Neuronal stem cell (in vitro differentiated cells): ENCODE results near the gene FBLN1.

Experiments used
- DNase-seq: peaks from one replicate; pipeline ENCODE4 v3.0.0-alpha.2; 2013; ENCODE audit warnings: low spot score
- H2AFZ ChIP-seq: one replicate; pipeline ENCODE4 v1.6.1; 2013; ENCODE audit warnings: mild to moderate bottlenecking, low read length, inconsistent platforms
- H2AK5ac ChIP-seq: 2 replicates; pipeline ENCODE4 v1.6.1; 2013; ENCODE audit warnings: low read depth, mild to moderate bottlenecking, inconsistent platforms, low read length, moderate library complexity, mixed read lengths
- H2BK120ac ChIP-seq: 2 replicates; pipeline ENCODE4 v1.6.1; 2013; ENCODE audit warnings: low read depth, mild to moderate bottlenecking, inconsistent platforms, low read length, moderate library complexity, mixed read lengths
- H2BK12ac ChIP-seq: one replicate; pipeline ENCODE4 v1.6.1; 2013; ENCODE audit warnings: low read length, inconsistent platforms
- H2BK15ac ChIP-seq: 2 replicates; pipeline ENCODE4 v1.6.1; 2013; ENCODE audit warnings: mild to moderate bottlenecking, low read length, inconsistent platforms, mixed read lengths
- H2BK5ac ChIP-seq: one replicate; pipeline ENCODE4 v1.6.1; 2013; ENCODE audit warnings: inconsistent platforms, mild to moderate bottlenecking, low read length, moderate library complexity
- H3K14ac ChIP-seq: one replicate; pipeline ENCODE4 v1.6.1; 2013; ENCODE audit warnings: low read length, inconsistent platforms
- H3K18ac ChIP-seq: 2 replicates; pipeline ENCODE4 v1.6.1; 2013; ENCODE audit warnings: low read length, inconsistent platforms
- H3K23ac ChIP-seq: 2 replicates; pipeline ENCODE4 v1.6.1; 2013; ENCODE audit warnings: low read depth, mild to moderate bottlenecking, mixed read lengths, low read length, inconsistent platforms; ENCODE audit not compliant: poor library complexity
- H3K27ac ChIP-seq: replicated peaks from 3 replicates; pipeline ENCODE4 v1.5.1; 2013; ENCODE audit warnings: low read length, inconsistent platforms
- H3K27me3 ChIP-seq, 3 experiments: 2 replicates each; pipeline ENCODE4 v1.6.1; 2013; ENCODE audit warnings: low read length in 3 of 3, mild to moderate bottlenecking in 2 of 3, inconsistent platforms in 1 of 3, low read depth in 1 of 3, mixed read lengths in 1 of 3, moderate library complexity in 1 of 3; ENCODE audit not compliant: control insufficient read depth in 3 of 3, insufficient read depth in 3 of 3
- H3K36me3 ChIP-seq, 2 donors: replicated peaks in 1 of 2; 2 replicates each; pipeline ENCODE4 v1.6.1; 2013; ENCODE audit warnings: low read length in 2 of 2; ENCODE audit not compliant: control insufficient read depth in 2 of 2, insufficient read depth in 2 of 2
- H3K4ac ChIP-seq: 2 replicates; pipeline ENCODE4 v1.6.1; 2013; ENCODE audit warnings: inconsistent platforms, mild to moderate bottlenecking, low read length, moderate library complexity
- H3K4me1 ChIP-seq, 2 donors: 1 replicate in 1 of 2; 2 replicates in 1 of 2; pipeline ENCODE4 v1.6.1; 2013; ENCODE audit warnings: low read length in 2 of 2, low read depth in 1 of 2; ENCODE audit not compliant: control insufficient read depth in 2 of 2, insufficient read depth in 1 of 2
- H3K4me2 ChIP-seq: one replicate; pipeline ENCODE4 v1.6.1; 2013; ENCODE audit warnings: mild to moderate bottlenecking, low read length, inconsistent platforms; ENCODE audit not compliant: insufficient read depth, poor library complexity, severe bottlenecking
- H3K4me3 ChIP-seq, 2 donors: 2 replicates each; pipeline ENCODE4 v1.5.1; 2013; ENCODE audit warnings: low read length in 2 of 2, mild to moderate bottlenecking in 2 of 2, inconsistent platforms in 1 of 2, moderate library complexity in 1 of 2
- H3K79me1 ChIP-seq: one replicate; pipeline ENCODE4 v1.6.1; 2013; ENCODE audit warnings: low read depth, mild to moderate bottlenecking, inconsistent platforms, low read length, moderate library complexity
- H3K9ac ChIP-seq: one replicate; pipeline ENCODE4 v1.6.1; 2013; ENCODE audit warnings: mild to moderate bottlenecking, low read depth, low read length, inconsistent platforms; ENCODE audit not compliant: poor library complexity
- H3K9me3 ChIP-seq, 2 donors: replicated peaks in 1 of 2; 2 replicates each; pipeline versions ENCODE3 to v1.6.1; 2013; ENCODE audit warnings: low read length in 2 of 2, mild to moderate bottlenecking in 2 of 2, inconsistent platforms in 1 of 2, low read depth in 1 of 2, mixed read lengths in 1 of 2, moderate library complexity in 1 of 2; ENCODE audit not compliant: control insufficient read depth in 2 of 2, insufficient read depth in 1 of 2
- H4K8ac ChIP-seq: one replicate; pipeline ENCODE4 v1.6.1; 2013; ENCODE audit warnings: low read depth, mild to moderate bottlenecking, inconsistent platforms, low read length, moderate library complexity
- H4K91ac ChIP-seq: one replicate; pipeline ENCODE4 v1.6.1; 2013; ENCODE audit warnings: low read length, low read depth, mild to moderate bottlenecking, inconsistent platforms; ENCODE audit not compliant: poor library complexity
- WGBS, 2 donors: extraction: QIAGEN DNeasy Blood & Tissue Kit; methylation state at CpG; one replicate each; pipeline ENCODE4 v1.1.7; 2013; ENCODE audit warnings: missing lambda C conversion rate in 2 of 2, mixed read lengths in 1 of 2; ENCODE audit not compliant: insufficient read length in 2 of 2, insufficient replicate concordance in 1 of 2; ENCODE audit errors: extremely low coverage in 2 of 2; 5-methylcytosine and 5-hydroxymethylcytosine counted together

Gene FBLN1

DNA sequence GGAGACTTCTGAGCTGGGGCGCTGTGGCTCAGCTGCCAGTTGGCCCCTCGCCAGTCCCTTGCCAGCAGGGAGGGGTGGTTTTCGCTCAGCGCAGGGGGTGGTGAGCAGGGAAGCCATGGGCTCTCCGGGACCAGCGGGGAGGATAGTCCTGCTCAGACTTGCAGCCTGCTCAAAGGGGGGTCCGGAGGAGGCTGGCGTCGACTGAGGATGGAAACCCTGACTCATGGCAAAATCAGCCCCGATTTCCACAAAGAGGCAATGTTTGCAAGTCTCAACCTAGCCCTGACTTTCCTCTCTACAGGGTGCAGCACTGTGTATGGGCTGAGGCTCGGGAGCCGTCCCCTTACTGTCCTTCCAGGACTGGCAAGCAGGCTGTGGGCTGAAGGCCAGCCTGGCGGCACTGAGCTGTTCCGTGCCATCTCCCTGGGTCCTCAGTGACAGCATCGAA lies 35.1 kb downstream of the FBLN1 start:
- WGBS, 2 donors: no CpG with 5 or more reads among the region's 15 CpGs
- Histone ChIP-seq H4K91ac (no peak overlapping the region), H3K18ac (no peak overlapping the region), H3K14ac (no peak overlapping the region), H2AK5ac (no peak overlapping the region), H3K9ac (no peak overlapping the region), H3K4me1 (peaks cover 0 to 5% of the 10 kb centered on the region in 2 donors), H2BK15ac (no peak overlapping the region), H3K36me3 (peaks cover 43 to 88% of the 10 kb centered on the region in 2 donors), H2BK120ac (no peak overlapping the region), H3K4me3 (no peak overlapping the region), H4K8ac (no peak overlapping the region), H3K4me2 (no peak overlapping the region), H2AFZ (no peak overlapping the region), H3K4ac (no peak overlapping the region), H3K27ac (no peak overlapping the region), H2BK12ac (no peak overlapping the region), H3K79me1 (no peaks in the 10 kb centered on the region), H2BK5ac (peak overlapping the region; percentile 35), H3K23ac (peak overlapping the region; percentile 19), H3K27me3 (no peaks in the 10 kb centered on the region), H3K9me3 (peaks cover 0 to 3% of the 10 kb centered on the region in 2 donors)
- no peak for DNase-seq

GRCh38 chr22:45538281-45538680 lies 35.6 kb downstream of the FBLN1 start:
- Histone ChIP-seq H3K79me1 (no peaks in the 10 kb centered on the region), H3K9me3 (peaks cover 0 to 3% of the 10 kb centered on the region in 2 donors), H2AFZ (no peak overlapping the region), H3K4ac (no peak overlapping the region), H3K36me3 (peaks cover 41 to 87% of the 10 kb centered on the region in 2 donors), H3K4me3 (no peak overlapping the region), H3K27me3 (no peaks in the 10 kb centered on the region), H4K8ac (no peak overlapping the region), H3K4me2 (no peak overlapping the region), H2BK5ac (peak overlapping the region; percentile 35), H3K18ac (peak overlapping the region; percentile 94), H2BK15ac (no peak overlapping the region), H2BK120ac (no peak overlapping the region), H3K23ac (peak overlapping the region; percentile 82), H3K4me1 (peaks cover 2 to 5% of the 10 kb centered on the region in 2 donors), H3K27ac (no peak overlapping the region), H3K14ac (no peak overlapping the region), H4K91ac (no peak overlapping the region), H2BK12ac (no peak overlapping the region), H3K9ac (no peak overlapping the region), H2AK5ac (no peak overlapping the region)
- DNase-seq: no peak
- no CpG with 5 or more reads among the region's 4 CpGs for WGBS, 2 donors

DNA sequence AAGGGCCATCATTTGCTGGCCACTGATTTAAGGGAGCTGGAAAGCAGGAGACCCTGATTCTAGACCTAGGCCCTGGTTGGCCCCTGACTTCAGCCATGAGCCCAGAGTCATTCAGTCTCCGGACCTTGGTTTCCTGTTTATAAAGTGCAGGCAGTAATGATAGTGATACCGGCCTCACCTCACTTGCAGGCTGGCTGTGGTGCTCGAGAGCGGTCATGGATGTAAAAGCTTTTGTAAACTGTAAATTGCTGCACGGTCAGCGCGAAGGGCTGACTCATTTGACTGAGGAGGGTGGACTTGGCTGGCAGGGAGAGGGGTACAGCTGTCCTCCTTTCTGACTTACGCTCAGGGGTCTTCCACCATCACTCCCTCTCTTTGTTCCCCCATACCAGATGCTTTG lies 37.4 kb downstream of the FBLN1 start:
- Histone ChIP-seq H2AFZ (no peak overlapping the region), H3K18ac (no peak overlapping the region), H3K36me3 (peaks cover 47 to 85% of the 10 kb centered on the region in 2 donors), H3K27me3 (no peaks in the 10 kb centered on the region), H3K27ac (no peak overlapping the region), H4K8ac (no peak overlapping the region), H3K9me3 (peaks cover 0 to 3% of the 10 kb centered on the region in 2 donors), H2BK120ac (no peak overlapping the region), H2AK5ac (no peak overlapping the region), H3K4me1 (peaks cover 7 to 8% of the 10 kb centered on the region in 2 donors), H3K4ac (no peak overlapping the region), H2BK5ac (no peak overlapping the region), H2BK15ac (no peak overlapping the region), H2BK12ac (no peak overlapping the region), H4K91ac (no peak overlapping the region), H3K4me2 (no peak overlapping the region), H3K79me1 (peaks cover 3% of the 10 kb centered on the region), H3K4me3 (no peak overlapping the region), H3K9ac (no peak overlapping the region), H3K23ac (no peak overlapping the region), H3K14ac (no peak overlapping the region)
- no peak for DNase-seq
- no CpG with 5 or more reads among the region's 8 CpGs for WGBS, 2 donors

DNA sequence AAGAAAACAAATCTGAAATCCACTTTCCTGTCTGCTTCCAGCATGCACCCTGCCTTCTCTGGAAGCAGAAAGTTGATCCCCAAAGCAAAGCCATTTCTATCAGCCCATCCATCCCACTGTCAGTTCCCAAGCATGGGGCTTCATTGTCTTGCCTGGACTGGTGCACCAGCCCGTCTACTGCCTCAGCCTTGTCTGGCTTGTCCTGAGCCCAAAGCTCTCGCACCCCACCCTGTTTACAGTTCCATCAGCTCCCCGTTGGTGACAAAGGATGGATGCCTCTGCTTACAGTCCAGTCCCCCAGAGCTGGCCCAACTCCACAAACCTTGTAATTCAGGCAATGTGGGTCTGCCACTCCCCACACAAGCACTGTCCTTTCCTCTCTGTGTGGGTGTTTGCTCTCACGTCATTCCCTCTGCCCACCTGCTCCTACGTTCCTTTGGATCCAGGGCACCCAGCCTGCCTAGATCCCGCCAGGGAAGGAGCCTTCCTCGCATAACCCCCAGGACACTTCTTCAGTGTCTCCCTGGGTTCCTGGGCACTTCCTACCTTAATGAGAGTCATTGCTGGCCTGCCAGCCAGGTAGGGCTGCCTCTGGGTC lies 38.8 kb downstream of the FBLN1 start:
- no peak for DNase-seq
- Histone ChIP-seq H3K4me3 (no peak overlapping the region), H3K4me2 (no peak overlapping the region), H2BK15ac (no peak overlapping the region), H2AK5ac (no peak overlapping the region), H4K8ac (no peak overlapping the region), H3K9ac (no peak overlapping the region), H3K4me1 (peaks cover 7 to 8% of the 10 kb centered on the region in 2 donors), H3K9me3 (peaks cover 0 to 3% of the 10 kb centered on the region in 2 donors), H4K91ac (no peak overlapping the region), H3K36me3 (peaks cover 45 to 83% of the 10 kb centered on the region in 2 donors), H2BK120ac (no peak overlapping the region), H3K27me3 (no peaks in the 10 kb centered on the region), H3K14ac (no peak overlapping the region), H2AFZ (no peak overlapping the region), H2BK5ac (no peak overlapping the region), H3K18ac (peak overlapping the region; percentile 23), H2BK12ac (no peak overlapping the region), H3K79me1 (peaks cover 3% of the 10 kb centered on the region), H3K23ac (no peak overlapping the region), H3K27ac (no peak overlapping the region), H3K4ac (no peak overlapping the region)
- no CpG with 5 or more reads among the region's 7 CpGs for WGBS, 2 donors
